ENCODE results near the gene MEP1A.
"Not testable (repeated sequence)": the region's sequence is repeated elsewhere in the genome, so short reads cannot be mapped to it uniquely, and the experiment has no call there.

MEP1A gene

DNA sequence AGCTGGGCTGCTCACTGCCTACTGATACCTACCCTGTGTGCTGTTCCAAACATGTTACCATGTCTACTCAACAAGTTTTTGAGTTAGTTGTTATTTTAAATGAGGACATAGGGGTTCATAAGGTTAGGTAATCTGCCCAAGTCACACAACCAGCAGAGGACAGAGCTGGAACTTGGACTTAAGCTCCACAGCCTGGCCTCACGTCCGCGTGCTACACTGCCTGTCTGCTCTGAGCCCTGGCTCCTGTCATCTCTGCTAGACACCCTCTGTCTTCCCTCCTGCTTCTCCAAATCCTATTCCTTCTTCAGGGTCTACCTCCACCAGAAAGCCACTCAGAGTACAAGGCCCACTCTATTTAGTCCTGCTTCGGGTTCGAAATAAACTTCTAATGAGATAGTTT is 28.2 kb upstream of the MEP1A start:
- no peak overlapping the region for H3K4me3 Mint-ChIP-seq
- H3K27ac Mint-ChIP-seq, result no peak overlapping the region
- ATAC-seq, result no peak
- peaks cover 25% of the 10 kb centered on the region for H3K27me3 Mint-ChIP-seq
- DNase-seq, result no peak
- H3K4me1 Mint-ChIP-seq, result no peaks in the 10 kb centered on the region
- no peaks in the 10 kb centered on the region for H3K9me3 Mint-ChIP-seq

DNA sequence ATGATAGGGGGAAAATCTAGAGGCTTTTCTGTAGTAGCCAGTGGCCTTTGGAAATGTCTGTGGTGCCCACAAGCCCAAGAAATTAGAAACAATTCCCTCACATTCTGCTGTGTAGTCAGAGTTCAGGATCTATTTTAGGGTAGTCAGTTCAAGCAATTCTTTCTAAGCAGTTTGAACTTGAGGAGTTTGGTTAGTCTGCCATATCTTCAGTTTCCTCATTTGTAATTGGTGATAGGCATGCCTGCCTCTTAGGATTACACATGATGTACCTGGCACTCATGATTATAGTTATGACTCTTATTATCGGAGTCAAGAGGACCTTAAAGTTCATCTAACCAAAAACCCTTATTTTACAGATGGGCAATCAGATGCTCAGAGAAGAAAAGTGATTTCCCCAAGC is 21.2 kb upstream of the MEP1A start:
- H3K4me3 Mint-ChIP-seq, result no peak overlapping the region
- no peaks in the 10 kb centered on the region for H3K4me1 Mint-ChIP-seq

DNA sequence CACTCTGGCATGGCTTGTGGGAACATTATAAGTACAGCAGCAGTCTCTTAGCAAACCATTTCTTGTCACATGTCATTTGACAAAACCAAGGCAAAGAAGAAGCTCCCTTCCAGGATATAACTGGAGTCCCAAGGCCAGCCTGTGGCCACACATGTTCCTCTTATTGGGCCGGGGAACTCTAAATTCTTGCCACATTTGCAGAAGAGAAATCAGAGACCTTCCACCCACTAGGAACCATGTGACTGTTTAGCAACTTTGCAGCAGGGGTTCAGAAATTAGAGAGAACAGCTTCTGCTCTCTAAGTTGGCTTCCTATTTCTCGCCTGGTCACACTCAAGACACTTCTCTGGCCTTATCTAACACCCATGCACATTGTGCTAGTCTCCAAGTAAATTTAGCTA is 20.4 kb upstream of the MEP1A start:
- no peak for DNase-seq
- H3K4me1 Mint-ChIP-seq, result no peaks in the 10 kb centered on the region
- H3K4me3 Mint-ChIP-seq, result no peak overlapping the region
- H3K27ac Mint-ChIP-seq, result no peak overlapping the region
- no peaks in the 10 kb centered on the region for H3K9me3 Mint-ChIP-seq
- ATAC-seq, result no peak
- peaks cover under 1% of the 10 kb centered on the region for H3K27me3 Mint-ChIP-seq

More for the DNA sequence above, 21.2 kb upstream of the MEP1A start:
- DNase-seq (no peak), ATAC-seq (no peak)
- no peaks in the 10 kb centered on the region for H3K9me3 Mint-ChIP-seq
- no peaks in the 10 kb centered on the region for H3K27me3 Mint-ChIP-seq
- no peak overlapping the region for H3K27ac Mint-ChIP-seq

DNA sequence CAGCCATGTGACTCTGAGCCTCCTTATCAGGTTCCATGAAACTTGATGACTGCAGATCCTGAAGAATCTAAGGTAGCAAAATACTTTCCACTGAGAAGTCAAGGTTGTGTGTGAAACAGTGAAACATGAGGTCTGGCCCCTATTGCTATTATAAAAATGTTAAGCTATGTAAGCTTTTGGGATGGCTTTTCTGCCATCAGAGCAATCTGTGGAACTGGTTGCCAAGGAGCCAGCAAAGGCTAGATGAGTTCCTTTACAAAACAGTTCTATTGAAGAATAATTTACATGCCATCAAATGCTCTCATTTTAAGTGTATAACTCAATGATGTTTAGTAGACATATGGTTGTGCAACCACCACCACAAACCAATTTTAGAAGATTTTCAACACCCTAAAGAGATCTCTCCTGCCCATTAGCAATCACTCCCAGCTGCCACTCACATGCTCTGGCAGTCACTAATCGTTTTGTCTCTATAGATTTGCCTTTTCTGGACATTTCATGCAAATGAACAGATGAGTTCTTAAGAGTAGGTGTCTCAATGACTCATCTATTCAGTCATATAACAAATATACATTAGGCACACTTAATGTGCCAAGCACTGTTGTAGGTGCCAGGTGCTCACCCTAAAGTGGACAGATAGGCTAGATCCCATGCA is 19.9 kb upstream of the MEP1A start:
- Mint-ChIP-seq H3K9me3 (no peaks in the 10 kb centered on the region), H3K27ac (no peak overlapping the region), H3K4me3 (no peak overlapping the region), H3K27me3 (peaks cover 7% of the 10 kb centered on the region), H3K4me1 (no peaks in the 10 kb centered on the region)
- DNase-seq (no peak), ATAC-seq (no peak)

DNA sequence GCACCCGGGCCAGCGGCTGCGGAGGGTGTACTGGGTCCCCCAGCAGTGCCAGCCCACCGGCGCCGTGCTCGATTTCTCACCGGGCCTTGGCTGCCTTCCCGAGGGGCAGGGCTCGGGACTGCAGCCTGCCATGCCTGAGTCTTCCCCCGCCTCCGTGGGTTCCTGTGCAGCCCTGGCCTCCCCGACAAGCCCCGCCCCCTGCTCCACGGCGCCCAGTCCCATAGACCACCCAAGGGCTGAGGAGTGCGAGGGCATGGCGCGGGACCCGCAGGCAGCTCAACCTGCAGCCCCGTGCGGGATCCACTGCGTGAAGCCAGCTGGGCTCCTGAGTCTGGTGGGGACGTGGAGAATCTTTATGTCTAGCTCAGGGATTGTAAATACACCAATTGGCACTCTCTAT is 18.5 kb upstream of the MEP1A start:
- H3K4me1 Mint-ChIP-seq, DNase-seq, ATAC-seq, H3K27me3 Mint-ChIP-seq, H3K4me3 Mint-ChIP-seq, H3K9me3 Mint-ChIP-seq, H3K27ac Mint-ChIP-seq: not testable (repeated sequence)

DNA sequence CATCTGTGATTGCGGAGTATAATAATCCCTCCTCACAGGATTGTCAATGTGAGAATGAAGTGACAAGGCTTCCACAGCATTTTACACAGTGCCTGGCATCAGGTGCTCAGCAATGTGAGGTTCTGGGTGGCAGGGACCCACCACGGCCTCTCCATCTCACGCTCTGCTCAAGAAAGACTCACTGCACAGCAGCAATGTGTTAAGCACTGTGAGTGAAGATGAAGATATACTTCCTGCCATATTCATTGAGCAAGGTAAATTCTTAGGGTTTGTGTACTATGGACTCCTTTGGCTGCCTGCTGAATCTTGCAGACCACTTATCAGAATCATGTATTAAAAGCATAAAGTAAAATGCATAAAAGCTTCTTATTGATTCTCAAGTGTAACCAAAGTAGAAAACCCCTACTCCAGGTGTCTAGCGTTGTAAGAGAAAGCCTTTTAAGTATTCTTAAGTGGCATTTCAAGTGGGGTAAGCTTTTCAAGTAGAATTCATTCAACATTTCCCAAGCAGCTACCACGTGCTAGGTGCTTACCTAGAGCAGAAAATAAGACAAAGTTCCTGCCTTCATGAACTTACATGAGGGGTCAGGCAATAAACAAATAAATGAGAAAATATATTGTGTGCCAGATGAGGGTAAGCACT is 17.0 kb upstream of the MEP1A start:
- Mint-ChIP-seq H3K27ac (no peak overlapping the region), H3K4me3 (no peak overlapping the region), H3K27me3 (peaks cover 17% of the 10 kb centered on the region), H3K4me1 (no peaks in the 10 kb centered on the region), H3K9me3 (no peaks in the 10 kb centered on the region)
- no peak for DNase-seq
- no peak for ATAC-seq

DNA sequence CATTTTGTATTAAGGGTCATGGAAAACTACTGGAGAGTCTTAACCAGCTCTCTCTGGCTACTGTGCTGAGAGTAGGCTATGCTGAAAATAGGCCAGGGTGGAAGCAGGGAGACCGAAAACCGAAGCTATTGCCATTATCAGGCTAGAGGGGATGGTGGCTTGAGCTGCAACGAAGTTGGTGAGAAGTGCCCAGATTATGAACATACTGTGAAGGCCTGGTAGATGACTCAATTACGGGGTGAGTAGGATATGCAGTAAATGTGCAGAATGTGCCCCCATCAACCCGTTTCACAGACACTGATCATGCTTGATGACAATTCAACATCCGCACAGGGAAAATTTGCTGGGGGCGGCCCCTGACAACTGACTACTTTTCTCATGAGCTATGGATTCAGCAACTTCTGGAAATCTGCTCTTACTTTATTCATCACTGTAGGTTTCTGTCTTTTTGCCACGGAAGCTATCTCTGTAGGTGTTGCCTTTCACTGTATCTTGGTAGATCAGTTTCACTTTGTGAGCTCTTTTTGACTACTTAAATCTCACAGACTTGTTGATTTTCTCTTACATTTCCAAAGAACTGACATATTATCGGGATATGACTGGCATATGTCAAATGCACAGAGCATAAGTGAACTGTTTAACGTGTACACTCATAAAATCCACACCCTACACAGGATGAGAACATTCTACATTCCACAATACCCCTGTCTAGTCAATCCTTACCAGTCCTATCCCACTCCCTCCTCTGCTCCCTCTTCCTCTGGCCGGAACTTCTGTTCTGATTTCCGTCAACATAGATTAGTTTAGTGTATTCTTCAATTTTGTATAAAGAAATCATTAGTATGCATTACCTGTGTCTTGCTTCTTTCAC is 15.5 kb upstream of the MEP1A start:
- H3K27me3 Mint-ChIP-seq, result peaks cover 17% of the 10 kb centered on the region
- DNase-seq, result no peak
- no peak for ATAC-seq
- no peak overlapping the region for H3K4me3 Mint-ChIP-seq
- H3K4me1 Mint-ChIP-seq, result no peaks in the 10 kb centered on the region
- no peaks in the 10 kb centered on the region for H3K9me3 Mint-ChIP-seq
- no peak overlapping the region for H3K27ac Mint-ChIP-seq

DNA sequence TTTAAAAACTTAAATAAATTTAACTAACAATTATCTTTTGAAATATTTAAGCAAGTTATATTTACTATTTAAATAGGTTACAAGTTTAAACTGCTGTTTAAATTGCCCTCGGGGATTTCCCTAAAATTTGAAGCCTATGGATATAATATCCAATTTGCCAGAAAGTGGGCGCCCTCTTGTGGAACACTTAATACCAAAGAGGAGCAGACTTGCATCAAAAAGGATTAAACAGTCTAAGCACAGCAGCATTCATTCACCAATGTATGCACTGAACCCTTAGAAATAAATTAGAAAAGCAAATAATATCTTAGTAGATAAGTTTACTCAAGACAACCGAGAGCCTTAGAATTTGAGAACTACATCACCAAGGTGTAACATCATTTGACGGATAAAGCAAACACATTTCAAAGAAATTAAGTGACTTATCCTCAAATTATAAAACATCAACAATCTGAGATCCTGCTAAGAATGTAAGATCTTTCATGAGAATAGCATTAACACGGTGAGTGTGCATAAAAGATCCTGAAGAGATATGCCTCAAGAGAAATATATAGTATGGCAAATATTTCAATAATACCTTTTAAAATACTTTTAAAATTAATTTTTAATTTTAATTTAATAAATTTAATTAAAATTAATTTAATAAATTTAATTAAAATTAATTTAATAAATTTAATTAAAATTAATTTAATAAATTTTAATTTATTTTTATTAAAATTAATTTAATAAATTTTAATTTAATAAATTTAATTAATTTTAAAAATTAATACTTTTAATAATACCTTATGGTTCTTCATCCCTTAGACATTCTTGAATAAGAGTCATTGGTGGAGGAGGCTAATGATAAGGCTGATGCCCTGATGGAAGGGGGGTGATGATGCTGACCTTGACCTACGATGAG is 11.5 kb upstream of the MEP1A start:
- DNase-seq, result peak in 1 of 2 donors; percentile 17
- Mint-ChIP-seq H3K4me3 (no peak overlapping the region), H3K27ac (no peak overlapping the region), H3K4me1 (no peaks in the 10 kb centered on the region), H3K27me3 (peaks cover 17% of the 10 kb centered on the region), H3K9me3 (no peaks in the 10 kb centered on the region)
- no peak for ATAC-seq

DNA sequence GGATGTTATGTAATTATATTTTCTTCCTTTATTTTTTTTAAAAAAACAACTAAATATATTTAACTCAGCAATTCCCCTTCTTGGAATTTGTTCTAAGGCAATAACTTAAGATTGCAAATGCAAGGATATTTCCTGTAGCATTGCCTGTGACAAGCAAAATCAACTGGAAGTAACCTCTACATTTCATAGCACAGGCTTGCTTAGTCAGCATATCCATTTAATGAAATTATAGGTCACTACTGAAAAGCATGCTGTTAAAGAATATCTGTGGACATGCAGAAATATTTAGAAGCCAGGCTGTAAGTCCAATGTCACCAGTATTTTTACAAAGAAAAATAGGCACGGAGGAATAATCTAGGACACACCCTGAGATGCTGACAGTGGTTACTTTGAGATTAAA is 8.7 kb upstream of the MEP1A start:
- ATAC-seq, result no peak
- peaks cover 24% of the 10 kb centered on the region for H3K27me3 Mint-ChIP-seq
- H3K27ac Mint-ChIP-seq, result no peak overlapping the region
- H3K9me3 Mint-ChIP-seq, result no peaks in the 10 kb centered on the region
- no peaks in the 10 kb centered on the region for H3K4me1 Mint-ChIP-seq
- no peak for DNase-seq
- no peak overlapping the region for H3K4me3 Mint-ChIP-seq

DNA sequence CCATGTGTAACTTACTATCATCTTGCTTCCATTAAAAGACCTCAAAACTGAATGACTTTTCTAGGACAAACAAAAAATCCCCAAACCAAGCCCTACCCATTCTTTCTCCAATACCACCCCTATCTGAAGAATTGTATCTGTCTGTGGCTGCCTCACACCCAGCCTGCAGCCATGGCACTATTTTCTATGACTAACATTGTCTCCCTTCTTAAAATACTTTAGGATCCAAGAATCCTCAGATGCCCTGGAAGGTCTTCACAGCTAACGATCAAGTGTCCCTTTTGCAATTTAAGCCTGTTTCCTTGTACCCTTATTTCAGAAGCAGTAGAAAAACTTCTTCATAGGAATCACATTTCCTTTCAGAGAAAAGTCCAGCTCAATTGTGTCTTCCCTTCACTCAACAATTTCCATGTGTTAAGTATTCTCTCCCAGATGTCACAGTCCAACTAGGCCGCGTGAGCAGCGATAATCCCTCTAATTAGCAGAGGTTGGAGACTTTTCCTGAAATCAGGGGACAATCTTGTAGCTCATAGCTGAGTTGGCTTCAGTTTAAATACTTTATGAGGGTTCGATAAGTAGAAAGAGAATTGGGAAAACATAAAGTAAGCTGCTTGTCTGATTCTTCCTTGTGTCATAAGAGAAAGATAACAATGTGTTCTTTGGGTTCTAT is 5.2 kb upstream of the MEP1A start:
- Mint-ChIP-seq H3K4me1 (no peaks in the 10 kb centered on the region), H3K27ac (no peak overlapping the region), H3K9me3 (no peaks in the 10 kb centered on the region), H3K27me3 (peaks cover 20% of the 10 kb centered on the region), H3K4me3 (no peak overlapping the region)
- DNase-seq, result no peak
- no peak for ATAC-seq

DNA sequence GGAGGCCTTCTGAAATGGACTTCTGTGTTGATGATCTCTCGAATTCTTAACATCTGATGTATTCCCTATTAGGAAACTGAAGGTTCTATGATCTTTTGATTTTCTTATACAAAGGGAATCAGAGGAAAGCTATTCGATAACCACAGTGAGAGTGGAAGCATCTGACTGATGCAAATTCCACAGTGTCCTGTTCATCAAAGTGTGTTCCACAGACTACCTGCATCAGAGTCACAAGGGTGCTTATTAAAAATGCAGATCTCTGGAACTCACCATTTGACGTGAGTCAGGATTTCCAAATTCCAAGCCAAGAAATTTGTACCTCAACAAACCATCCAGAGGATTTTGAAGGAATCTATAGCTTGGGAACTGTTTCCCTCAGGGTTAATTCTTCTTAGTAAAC is 4.4 kb upstream of the MEP1A start:
- DNase-seq (no peak), ATAC-seq (no peak)
- Mint-ChIP-seq H3K4me3 (no peak overlapping the region), H3K27ac (no peak overlapping the region), H3K9me3 (no peaks in the 10 kb centered on the region), H3K27me3 (peaks cover 20% of the 10 kb centered on the region), H3K4me1 (no peaks in the 10 kb centered on the region)

DNA sequence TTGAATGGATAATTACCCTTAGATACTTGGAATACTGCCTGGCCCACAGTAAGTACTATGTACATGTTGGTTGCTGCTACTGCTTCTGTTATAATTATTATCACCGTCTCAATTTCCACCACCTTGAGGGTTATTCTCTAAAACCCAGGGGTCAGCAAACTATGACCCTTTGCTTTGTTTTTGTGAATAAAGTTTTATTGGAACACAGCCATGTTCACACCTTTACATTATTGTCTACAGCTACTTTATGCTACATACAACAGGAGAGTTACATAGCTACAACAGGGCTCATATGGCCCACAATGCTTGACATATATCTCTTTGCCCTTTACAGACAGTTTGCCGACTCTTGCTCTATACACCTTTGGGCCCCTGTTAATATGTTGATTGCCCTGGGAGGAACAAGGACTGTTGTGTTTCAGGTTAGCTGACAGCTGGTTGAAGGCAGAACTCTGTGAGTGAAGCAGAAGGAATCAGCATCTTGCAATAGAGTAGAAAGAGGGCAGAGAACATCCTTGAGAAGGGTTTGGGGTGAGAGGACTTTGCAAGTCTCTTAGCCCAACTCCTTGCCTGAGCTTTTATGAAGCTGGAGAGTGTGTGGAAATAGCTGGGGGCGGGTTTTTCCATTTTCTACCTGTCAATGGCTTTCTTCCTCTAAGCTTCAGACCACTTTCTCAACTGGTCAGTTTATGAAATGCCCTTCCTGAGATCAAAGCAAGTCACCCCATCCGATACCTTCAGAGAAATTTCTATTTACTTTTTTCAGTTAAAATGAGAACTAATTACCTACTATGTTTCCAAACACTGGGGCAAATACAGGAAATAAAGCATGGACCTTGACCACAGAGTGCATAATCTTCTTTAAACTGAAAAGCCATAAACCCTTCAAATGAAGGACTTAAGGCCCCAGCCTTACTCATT is 3.5 kb upstream of the MEP1A start:
- ATAC-seq (no peak), DNase-seq (no peak)
- Mint-ChIP-seq H3K4me1 (no peaks in the 10 kb centered on the region), H3K27ac (no peak overlapping the region), H3K27me3 (peaks cover 20% of the 10 kb centered on the region), H3K9me3 (no peaks in the 10 kb centered on the region), H3K4me3 (no peak overlapping the region)

DNA sequence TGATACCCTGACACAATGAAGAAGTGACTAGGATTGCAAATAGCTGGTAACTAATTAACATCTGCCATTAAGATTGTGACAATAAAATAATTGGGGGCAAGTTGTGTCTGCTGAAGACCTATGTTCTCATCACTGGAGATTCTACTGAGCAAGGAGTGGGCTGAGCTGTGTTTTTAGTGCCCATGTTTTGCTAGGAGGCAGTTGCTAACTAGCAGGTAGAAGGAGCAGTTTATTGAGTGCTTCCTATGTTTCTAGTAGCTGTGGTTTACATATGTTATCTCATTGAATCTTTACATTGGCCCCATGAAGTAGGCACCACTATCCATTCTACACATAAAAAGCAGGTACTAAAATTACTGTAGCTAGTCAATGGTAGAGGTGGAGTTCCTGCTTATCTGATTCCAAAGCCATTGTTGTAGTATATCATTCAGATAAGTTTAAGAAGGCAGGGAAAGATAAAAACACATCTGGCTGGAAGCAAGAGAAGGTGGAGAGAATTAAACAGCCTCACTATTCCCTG is 2.8 kb upstream of the MEP1A start:
- ATAC-seq, result no peak
- Mint-ChIP-seq H3K27ac (no peak overlapping the region), H3K4me3 (no peak overlapping the region)

DNA sequence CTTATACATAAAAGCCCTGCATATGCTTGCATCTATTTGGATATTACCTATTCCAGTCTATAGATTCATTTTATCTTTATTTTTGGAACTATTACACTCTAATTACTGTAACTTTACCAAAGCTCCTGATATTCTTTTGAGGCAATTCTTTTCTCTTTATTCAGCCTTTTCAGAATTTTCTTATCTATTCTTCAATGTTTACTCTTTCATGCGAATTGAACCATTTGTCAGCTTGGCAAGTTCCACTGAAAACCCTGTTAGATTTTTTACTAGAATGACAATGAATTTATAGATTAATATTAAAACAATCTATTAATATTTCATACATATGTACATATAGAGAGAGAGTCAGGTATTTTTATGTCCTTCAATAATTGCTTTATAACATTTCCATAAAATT is 554 bp upstream of the MEP1A start:
- Mint-ChIP-seq H3K9me3 (no peaks in the 10 kb centered on the region), H3K4me3 (no peak overlapping the region), H3K27ac (no peak overlapping the region), H3K4me1 (no peaks in the 10 kb centered on the region), H3K27me3 (peaks cover 36% of the 10 kb centered on the region)
- ATAC-seq (no peak), DNase-seq (no peak)

More for the DNA sequence above, 2.8 kb upstream of the MEP1A start:
- DNase-seq, result no peak
- Mint-ChIP-seq H3K27me3 (peaks cover 24% of the 10 kb centered on the region), H3K4me1 (no peaks in the 10 kb centered on the region), H3K9me3 (no peaks in the 10 kb centered on the region)

All from stimulated activated naive CD8-positive, alpha-beta T cell treated with anti-CD3 and anti-CD28 coated beads, Interleukin-15, amount 100 ng/mL, for 72 hours (primary cell).